Activated naive CD4-positive, alpha-beta T cell treated with anti-CD3 and anti-CD28 coated beads, Interleukin-2, amount 50 U/mL, for 24 hours (primary cell): ENCODE results near the gene PMEL.
"Not testable (repeated sequence)": the region's sequence is repeated elsewhere in the genome, so short reads cannot be mapped to it uniquely, and the experiment has no call there.

Experiments used
- H3K27ac Mint-ChIP-seq: one replicate; pipeline ENCODE4 v1.8.0; 2021; ENCODE audit warnings: mild to moderate bottlenecking, mixed read lengths
- H3K27me3 Mint-ChIP-seq: one replicate; pipeline ENCODE4 v1.8.0; 2021; ENCODE audit warnings: mixed read lengths
- H3K36me3 Mint-ChIP-seq: one replicate; pipeline ENCODE4 v1.8.0; 2021; ENCODE audit warnings: mixed read lengths
- H3K4me1 Mint-ChIP-seq: one replicate; pipeline ENCODE4 v1.8.0; 2021; ENCODE audit warnings: mixed read lengths
- H3K4me3 Mint-ChIP-seq: one replicate; pipeline ENCODE4 v1.8.0; 2021; ENCODE audit warnings: mild to moderate bottlenecking, mixed read lengths
- H3K9me3 Mint-ChIP-seq: one replicate; pipeline ENCODE4 v1.8.0; 2021; ENCODE audit warnings: mixed read lengths

Gene PMEL

GRCh38 chr12:55923648-55924047 is 42.2 kb downstream of the PMEL start:
- H3K36me3 Mint-ChIP-seq, H3K27me3 Mint-ChIP-seq, H3K4me3 Mint-ChIP-seq, H3K9me3 Mint-ChIP-seq: not testable (repeated sequence)
- Mint-ChIP-seq H3K4me1 (peaks cover 53% of the 10 kb centered on the region), H3K27ac (peak overlapping the region; percentile 37)

DNA sequence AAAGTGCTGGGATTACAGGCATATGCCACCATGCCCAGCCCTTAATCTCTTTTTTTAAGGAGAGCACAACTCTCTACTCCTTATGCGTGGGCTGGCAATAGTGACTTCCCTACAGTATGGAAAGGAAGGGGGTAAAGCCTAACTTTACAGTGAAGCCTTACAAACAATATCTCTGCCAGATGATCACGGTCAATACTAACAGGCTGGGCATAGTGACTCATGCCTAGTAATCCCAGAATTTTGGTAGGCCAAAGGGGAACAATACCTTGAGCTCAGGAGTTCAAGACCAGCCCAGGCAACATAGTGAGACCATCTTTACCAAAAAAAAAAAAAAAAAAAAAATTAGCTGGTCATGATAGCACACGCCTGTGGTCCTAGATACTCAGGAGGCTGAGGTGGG is 43.7 kb downstream of the PMEL start:
- peaks cover 53% of the 10 kb centered on the region for H3K4me1 Mint-ChIP-seq
- peaks cover 5% of the 10 kb centered on the region for H3K36me3 Mint-ChIP-seq
- H3K9me3 Mint-ChIP-seq = no peaks in the 10 kb centered on the region
- no peak overlapping the region for H3K27ac Mint-ChIP-seq
- H3K4me3 Mint-ChIP-seq = no peak overlapping the region
- H3K27me3 Mint-ChIP-seq = no peaks in the 10 kb centered on the region

DNA sequence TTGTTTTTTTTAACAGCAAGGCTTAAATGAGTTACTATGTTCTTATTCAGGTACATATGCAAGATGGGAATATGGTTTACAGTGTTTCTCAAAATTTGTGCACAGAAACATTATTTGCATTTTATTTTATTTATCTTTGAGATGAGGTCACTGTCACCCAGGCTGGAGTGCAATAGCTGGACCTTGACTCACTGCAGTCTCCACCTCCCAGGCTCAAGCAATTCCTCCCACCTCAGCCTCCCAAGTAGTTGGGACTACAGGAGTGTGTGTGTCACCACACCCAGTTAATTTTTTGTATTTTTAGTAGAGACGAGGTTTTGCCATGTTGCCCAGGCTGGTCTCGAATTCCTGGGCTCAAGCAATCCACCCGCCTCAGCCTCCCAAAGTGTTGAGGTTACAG is 46.8 kb downstream of the PMEL start:
- H3K36me3 Mint-ChIP-seq, H3K9me3 Mint-ChIP-seq, H3K4me3 Mint-ChIP-seq, H3K27ac Mint-ChIP-seq, H3K27me3 Mint-ChIP-seq: not testable (repeated sequence)
- peaks cover 52% of the 10 kb centered on the region for H3K4me1 Mint-ChIP-seq

GRCh38 chr12:55915482-55915859 is 50.4 kb downstream of the PMEL start:
- H3K27ac Mint-ChIP-seq = peak overlapping the region; percentile 64
- peaks cover 38% of the 10 kb centered on the region for H3K4me1 Mint-ChIP-seq
- H3K36me3 Mint-ChIP-seq = peaks cover 11% of the 10 kb centered on the region
- no peaks in the 10 kb centered on the region for H3K27me3 Mint-ChIP-seq
- no peak overlapping the region for H3K4me3 Mint-ChIP-seq
- H3K9me3 Mint-ChIP-seq = no peaks in the 10 kb centered on the region

DNA sequence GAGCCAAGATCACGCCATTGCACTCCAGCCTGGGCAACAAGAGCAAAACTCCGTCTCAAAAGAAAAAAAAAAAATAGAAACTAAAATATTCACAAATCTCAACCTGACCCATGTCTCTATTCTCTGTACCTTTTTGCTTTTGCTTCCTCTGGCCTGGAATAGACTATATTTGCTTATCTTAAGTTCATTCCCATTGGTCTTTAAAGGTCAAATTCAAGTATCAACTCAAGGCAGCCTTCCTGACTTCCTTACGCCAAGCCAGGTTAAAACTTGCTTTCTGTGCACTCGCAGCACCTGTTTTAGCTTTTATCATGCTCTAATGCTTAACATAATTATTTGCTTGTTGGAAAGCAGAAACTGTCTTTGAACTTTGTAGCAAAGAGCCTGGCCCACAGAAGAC is 52.9 kb downstream of the PMEL start:
- no peaks in the 10 kb centered on the region for H3K9me3 Mint-ChIP-seq
- no peaks in the 10 kb centered on the region for H3K27me3 Mint-ChIP-seq
- peaks cover 46% of the 10 kb centered on the region for H3K4me1 Mint-ChIP-seq
- peaks cover 13% of the 10 kb centered on the region for H3K36me3 Mint-ChIP-seq
- H3K4me3 Mint-ChIP-seq = no peak overlapping the region
- peak overlapping the region; percentile 36 for H3K27ac Mint-ChIP-seq

GRCh38 chr12:55909513-55909884 is 56.3 kb downstream of the PMEL start:
- Mint-ChIP-seq H3K9me3 (no peaks in the 10 kb centered on the region), H3K4me1 (peaks cover 29% of the 10 kb centered on the region), H3K36me3 (peaks cover 8% of the 10 kb centered on the region), H3K27ac (peak overlapping the region; percentile 68), H3K4me3 (no peak overlapping the region), H3K27me3 (no peaks in the 10 kb centered on the region)

- Mint-ChIP-seq H3K27ac (peak overlapping the region; percentile 68), H3K9me3 (no peaks in the 10 kb centered on the region), H3K27me3 (no peaks in the 10 kb centered on the region), H3K4me1 (peaks cover 23% of the 10 kb centered on the region), H3K4me3 (no peak overlapping the region), H3K36me3 (peaks cover 8% of the 10 kb centered on the region)
Observed at GRCh38 chr12:55908726-55909512, 56.9 kb downstream of the PMEL start.

GRCh38 chr12:55906056-55906455 is 59.8 kb downstream of the PMEL start:
- Mint-ChIP-seq H3K4me1 (peaks cover 17% of the 10 kb centered on the region), H3K36me3 (peaks cover 5% of the 10 kb centered on the region), H3K9me3 (no peaks in the 10 kb centered on the region), H3K27me3 (no peaks in the 10 kb centered on the region), H3K27ac (no peak overlapping the region), H3K4me3 (no peak overlapping the region)
